Measurements from ENCODE around the gene GSK3B. TPM values are rescaled to one million over a fixed set of nuclear protein-coding genes. Genes with fewer than 3 reads are reported as not detected.

GSK3B gene
- total RNA-seq, 4 donors from 2014 or later = 35.0 to 53.2 (median 44.0) TPM

- no peaks in the 10 kb centered on the region for H3K9me3 ChIP-seq
- no peaks in the 10 kb centered on the region for H3K36me3 ChIP-seq
- no peaks in the 10 kb centered on the region for H3K4me1 ChIP-seq
- intact Hi-C loops (cut with DNase I) = no loop called here
- WGBS, 2 donors = 73 to 79% methylated on average over 2 of the region's 2 CpGs
- TF ChIP-seq CTCF (IDR thresholded peaks at IDR 0.05) (no peak), POLR2A (IDR thresholded peaks at IDR 0.05) (no peak)
- no peak for DNase-seq
- no peak overlapping the region for H3K27ac ChIP-seq
- no peaks in the 10 kb centered on the region for H3K27me3 ChIP-seq
- no peak overlapping the region for H3K4me3 ChIP-seq (replicated peaks in 1 of 3)
These were observed 274.4 kb downstream of the GSK3B start for GRCh38 chr3:119819806-119820205.

GRCh38 chr3:119818937-119819336 is 275.3 kb downstream of the GSK3B start:
- WGBS, 2 donors = 76 to 83% methylated on average over 2 of the region's 2 CpGs
- DNase-seq = no peak
- TF ChIP-seq CTCF (IDR thresholded peaks at IDR 0.05) = no peak
- no peak for TF ChIP-seq POLR2A (IDR thresholded peaks at IDR 0.05)
- Histone ChIP-seq H3K36me3 (no peaks in the 10 kb centered on the region), H3K9me3 (no peaks in the 10 kb centered on the region), H3K4me3 (replicated peaks in 1 of 3) (no peak overlapping the region), H3K27ac (no peak overlapping the region), H3K4me1 (no peaks in the 10 kb centered on the region), H3K27me3 (no peaks in the 10 kb centered on the region)
- intact Hi-C loops (cut with DNase I) = no loop called here

DNA sequence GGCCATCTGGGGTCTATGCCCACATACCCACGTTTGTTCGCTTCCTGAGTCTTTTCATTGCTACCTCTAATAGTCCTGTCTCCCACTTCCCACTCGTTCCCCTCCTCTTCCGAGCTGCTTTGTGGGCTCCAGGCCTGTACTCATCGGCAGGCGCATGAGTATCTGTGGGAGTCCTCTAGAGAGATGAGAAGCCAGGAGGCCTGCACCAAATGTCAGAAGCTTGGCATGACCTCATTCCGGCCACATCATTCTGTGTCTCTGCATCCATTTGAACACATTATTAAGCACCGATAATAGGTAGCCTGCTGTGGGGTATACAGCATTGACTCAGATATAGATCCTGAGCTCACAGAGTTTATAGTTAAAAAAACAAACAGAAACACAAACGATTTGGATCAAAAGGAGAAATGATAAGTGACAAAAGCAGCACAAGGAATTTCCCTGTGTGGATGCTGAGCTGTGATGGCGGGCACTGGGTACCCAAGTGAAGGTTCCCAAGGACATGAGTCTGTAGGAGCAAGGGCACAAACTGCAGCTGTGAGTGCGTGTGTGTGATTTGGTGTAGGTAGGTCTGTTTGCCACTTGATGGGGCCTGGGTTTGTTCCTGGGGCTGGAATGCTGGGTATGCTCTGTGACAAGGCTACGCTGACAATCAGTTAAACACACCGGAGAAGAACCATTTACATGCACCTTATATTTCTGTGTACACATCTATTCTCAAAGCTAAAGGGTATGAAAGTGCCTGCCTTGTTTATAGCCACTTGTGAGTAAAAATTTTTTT is 276.5 kb downstream of the GSK3B start:
- no peaks in the 10 kb centered on the region for H3K9me3 ChIP-seq
- intact Hi-C loops (cut with DNase I) = no loop called here
- no peak overlapping the region for H3K4me3 ChIP-seq (replicated peaks in 1 of 3)
- H3K27ac ChIP-seq = no peak overlapping the region
- no peak for DNase-seq
- no peaks in the 10 kb centered on the region for H3K4me1 ChIP-seq
- H3K36me3 ChIP-seq = no peaks in the 10 kb centered on the region
- H3K27me3 ChIP-seq = no peaks in the 10 kb centered on the region
- no peak for TF ChIP-seq POLR2A (IDR thresholded peaks at IDR 0.05)
- TF ChIP-seq CTCF (IDR thresholded peaks at IDR 0.05) = no peak
- 74 to 76% methylated on average over 13 of the region's 13 CpGs for WGBS, 2 donors

DNA sequence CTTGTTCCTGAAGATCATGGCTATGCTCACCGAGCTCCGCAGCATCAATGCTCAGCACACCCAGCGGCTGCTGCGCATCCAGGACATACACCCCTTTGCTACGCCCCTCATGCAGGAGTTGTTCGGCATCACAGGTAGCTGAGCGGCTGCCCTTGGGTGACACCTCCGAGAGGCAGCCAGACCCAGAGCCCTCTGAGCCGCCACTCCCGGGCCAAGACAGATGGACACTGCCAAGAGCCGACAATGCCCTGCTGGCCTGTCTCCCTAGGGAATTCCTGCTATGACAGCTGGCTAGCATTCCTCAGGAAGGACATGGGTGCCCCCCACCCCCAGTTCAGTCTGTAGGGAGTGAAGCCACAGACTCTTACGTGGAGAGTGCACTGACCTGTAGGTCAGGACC is 277.2 kb downstream of the GSK3B start:
- no peak for DNase-seq
- TF ChIP-seq POLR2A (IDR thresholded peaks at IDR 0.05) = no peak
- TF ChIP-seq CTCF (IDR thresholded peaks at IDR 0.05) = no peak
- no peaks in the 10 kb centered on the region for H3K9me3 ChIP-seq
- no peak overlapping the region for H3K27ac ChIP-seq
- 94% methylated on average over 11 to 12 of the region's 12 CpGs for WGBS, 2 donors
- no peaks in the 10 kb centered on the region for H3K4me1 ChIP-seq
- no peaks in the 10 kb centered on the region for H3K27me3 ChIP-seq
- no peak overlapping the region for H3K4me3 ChIP-seq (replicated peaks in 1 of 3)
- no peaks in the 10 kb centered on the region for H3K36me3 ChIP-seq
- intact Hi-C loops (cut with DNase I) = no loop called here

- Histone ChIP-seq H3K4me1 (no peaks in the 10 kb centered on the region), H3K27me3 (no peaks in the 10 kb centered on the region), H3K9me3 (no peaks in the 10 kb centered on the region), H3K4me3 (replicated peaks in 1 of 3) (no peak overlapping the region), H3K36me3 (no peaks in the 10 kb centered on the region), H3K27ac (no peak overlapping the region)
- DNase-seq = no peak
- intact Hi-C loops (cut with DNase I) = no loop called here
- 88 to 94% methylated on average over 6 to 8 of the region's 8 CpGs for WGBS, 2 donors
- no peak for TF ChIP-seq CTCF (IDR thresholded peaks at IDR 0.05)
These were observed 278.5 kb downstream of the GSK3B start for GRCh38 chr3:119815716-119816115.

Measured in thyroid gland (tissue), 4 donors.